Measurements from ENCODE around the gene ADAM22.

Gene ADAM22

GRCh38 chr7:88165697-88166096 lies 231.6 kb downstream of the ADAM22 start:
- no peaks in the 10 kb centered on the region for H3K9me3 ChIP-seq (ENCODE audit: control insufficient read depth, insufficient read depth, low read depth, low read length)
- ChIA-PET CTCF (interaction anchor here (0.7 to 1.9 kb wide), 3 partner anchors 53 to 535 kb away, joined by 4 to 7 read pairs (median 4); no protein-coding TSS in a partner anchor), POLR2A (no interaction called here)
- no peak for TF ChIP-seq ZNF600 (tag by site-specific recombination; IDR thresholded peaks at IDR 0.05)
- TF ChIP-seq ZNF449 (tag by site-specific recombination; IDR thresholded peaks at IDR 0.05), result no peak
- no peak for TF ChIP-seq ZNF350 (tag by site-specific recombination; IDR thresholded peaks at IDR 0.05)
- no peak for TF ChIP-seq ZNF394 (tag by site-specific recombination; IDR thresholded peaks at IDR 0.05; ENCODE audit: borderline replicate concordance)
- TF ChIP-seq ZNF837 (tag by site-specific recombination; IDR thresholded peaks at IDR 0.05), result no peak
- no peak for TF ChIP-seq ZNF623 (tag by site-specific recombination; IDR thresholded peaks at IDR 0.05)
- no peak for TF ChIP-seq ZNF37A (tag by site-specific recombination; IDR thresholded peaks at IDR 0.05)
- no peak for TF ChIP-seq ZNF670 (tag by site-specific recombination; IDR thresholded peaks at IDR 0.05; ENCODE audit: low read depth)
- no peak for TF ChIP-seq ZNF248 (tag by site-specific recombination; IDR thresholded peaks at IDR 0.05)
- TF ChIP-seq HOXA7 (CRISPR knock-in tag; IDR thresholded peaks at IDR 0.05; ENCODE audit: borderline replicate concordance), result no peak
- no peak for TF ChIP-seq ZNF169 (tag by site-specific recombination; IDR thresholded peaks at IDR 0.05)
- no peak for TF ChIP-seq PRDM6 (tag by site-specific recombination; IDR thresholded peaks at IDR 0.05)
- TF ChIP-seq ZSCAN18 (tag by site-specific recombination; IDR thresholded peaks at IDR 0.05), result no peak
- TF ChIP-seq KLF16 (tag by site-specific recombination; IDR thresholded peaks at IDR 0.05), result no peak
- no peak for TF ChIP-seq ZNF518A (tag by site-specific recombination; conservative IDR thresholded peaks at IDR 0.05; ENCODE audit: low read depth)
- no peak for TF ChIP-seq ZNF426 (tag by site-specific recombination; IDR thresholded peaks at IDR 0.05)
- no peak for TF ChIP-seq REPIN1 (tag by site-specific recombination; IDR thresholded peaks at IDR 0.05; ENCODE audit: low read depth)
- no peaks in the 10 kb centered on the region for H3K36me3 ChIP-seq (ENCODE audit: control insufficient read depth in 2 of 2, insufficient read depth in 1 of 2, low read length in 2 of 2)
- H3K4me3 ChIP-seq (ENCODE audit: low read depth, low read length), result no peak overlapping the region
- H3K27ac ChIP-seq (ENCODE audit: extremely low read depth, low read depth, low read length), result no peak overlapping the region
- no peaks in the 10 kb centered on the region for H3K4me1 ChIP-seq (ENCODE audit: control insufficient read depth, insufficient read depth, low read length)

Data from HEK293 (cell line).